H9 (cell line): ENCODE measurements around the gene TMEM145. TPM values are rescaled to one million over a fixed set of nuclear protein-coding genes. Genes with fewer than 3 reads are reported as not detected.

Experiments
- DNase-seq: peaks from one replicate; pipeline ENCODE4 v3.0.0-alpha.2; 2017
- H2AFZ ChIP-seq: one replicate; pipeline ENCODE4 v1.6.1; 2013; ENCODE audit warnings: mild to moderate bottlenecking, low read length, control low read depth, moderate library complexity
- H2AK5ac ChIP-seq: 2 replicates; pipeline ENCODE4 v1.6.1; 2013; ENCODE audit warnings: low read length, control low read depth, mixed read lengths; ENCODE audit not compliant: insufficient read length
- H2BK120ac ChIP-seq: one replicate; pipeline ENCODE4 v1.6.1; 2013; ENCODE audit warnings: low read depth, mild to moderate bottlenecking, low read length, control low read depth, inconsistent platforms; ENCODE audit not compliant: poor library complexity, severe bottlenecking
- H2BK12ac ChIP-seq: 2 replicates; pipeline ENCODE4 v1.6.1; 2013; ENCODE audit warnings: low read length, control low read depth, mixed read lengths, low read depth; ENCODE audit not compliant: insufficient read length
- H2BK15ac ChIP-seq: 2 replicates; pipeline ENCODE4 v1.6.1; 2013; ENCODE audit warnings: low read depth, low read length, control low read depth
- H2BK20ac ChIP-seq: one replicate; pipeline ENCODE4 v1.6.1; 2013; ENCODE audit warnings: low read depth, mild to moderate bottlenecking, low read length, control low read depth, inconsistent platforms; ENCODE audit not compliant: poor library complexity, severe bottlenecking
- H2BK5ac ChIP-seq: 2 replicates; pipeline ENCODE4 v1.6.1; 2013; ENCODE audit warnings: low read length, control low read depth, mixed read lengths; ENCODE audit not compliant: insufficient read length
- H3K14ac ChIP-seq: 2 replicates; pipeline ENCODE4 v1.6.1; 2013; ENCODE audit warnings: low read length, control low read depth; ENCODE audit not compliant: insufficient read depth
- H3K18ac ChIP-seq: 2 replicates; pipeline ENCODE4 v1.6.1; 2013; ENCODE audit warnings: low read depth, mild to moderate bottlenecking, mixed read lengths, low read length, control low read depth; ENCODE audit not compliant: insufficient read length
- H3K23ac ChIP-seq: 2 replicates; pipeline ENCODE4 v1.6.1; 2013; ENCODE audit warnings: low read length, control low read depth, mixed read lengths, low read depth; ENCODE audit not compliant: insufficient read length
- H3K23me2 ChIP-seq: 2 replicates; pipeline ENCODE4 v1.6.1; 2013; ENCODE audit warnings: low read depth, mild to moderate bottlenecking, mixed read lengths, low read length, control low read depth; ENCODE audit not compliant: insufficient read length, poor library complexity, severe bottlenecking
- H3K27ac ChIP-seq: 2 replicates; pipeline ENCODE4 v1.5.1; 2013; ENCODE audit warnings: low read length, control low read depth, mixed read lengths, low read depth; ENCODE audit not compliant: insufficient read length
- H3K27me3 ChIP-seq: 2 replicates; pipeline ENCODE4 v1.6.1; 2013; ENCODE audit warnings: low read length, control low read depth, inconsistent platforms; ENCODE audit not compliant: insufficient read depth
- H3K4ac ChIP-seq: 2 replicates; pipeline ENCODE4 v1.6.1; 2013; ENCODE audit warnings: low read depth, mild to moderate bottlenecking, control low read depth, inconsistent platforms, low read length, moderate library complexity
- H3K4me1 ChIP-seq: 2 replicates; pipeline ENCODE4 v1.6.1; 2013; ENCODE audit warnings: low read length, control low read depth, inconsistent platforms; ENCODE audit not compliant: insufficient read depth
- H3K4me2 ChIP-seq: 2 replicates; pipeline ENCODE4 v1.6.1; 2013; ENCODE audit warnings: low read length, control low read depth, mixed read lengths; ENCODE audit not compliant: insufficient read length, insufficient read depth
- H3K56ac ChIP-seq: 2 replicates; pipeline ENCODE4 v1.6.1; 2013; ENCODE audit warnings: low read depth, mild to moderate bottlenecking, mixed read lengths, low read length, control low read depth; ENCODE audit not compliant: insufficient read length
- H3K79me1 ChIP-seq: 2 replicates; pipeline ENCODE4 v1.6.1; 2013; ENCODE audit warnings: low read depth, mild to moderate bottlenecking, moderate library complexity, low read length, control low read depth, inconsistent platforms; ENCODE audit not compliant: insufficient read depth, poor library complexity, severe bottlenecking
- H3K79me2 ChIP-seq: 2 replicates; pipeline ENCODE4 v1.6.1; 2013; ENCODE audit warnings: low read length, control low read depth, inconsistent platforms; ENCODE audit not compliant: insufficient read depth
- H3K9ac ChIP-seq: 2 replicates; pipeline ENCODE4 v1.6.1; 2013; ENCODE audit warnings: low read length, control low read depth, mixed read lengths; ENCODE audit not compliant: insufficient read length; ENCODE audit errors: extremely low read depth
- H3K9me3 ChIP-seq: one replicate; pipeline ENCODE4 v1.6.1; 2013; ENCODE audit warnings: low read depth, low read length, inconsistent platforms; ENCODE audit not compliant: control insufficient read depth
- H3T11ph ChIP-seq: one replicate; pipeline ENCODE4 v1.6.1; 2013; ENCODE audit warnings: mild to moderate bottlenecking, low read length, control low read depth, inconsistent platforms
- H4K20me1 ChIP-seq: one replicate; pipeline ENCODE4 v1.6.1; 2013; ENCODE audit not compliant: control insufficient read depth, insufficient read length, insufficient read depth
- H4K5ac ChIP-seq: 2 replicates; pipeline ENCODE4 v1.6.1; 2013; ENCODE audit warnings: low read depth, mild to moderate bottlenecking, mixed read lengths, low read length, control low read depth; ENCODE audit not compliant: insufficient read length
- H4K8ac ChIP-seq: replicated peaks from 2 replicates; pipeline ENCODE4 v1.6.1; 2013; ENCODE audit warnings: low read length, control low read depth, mixed read lengths, low read depth; ENCODE audit not compliant: insufficient read length
- H4K91ac ChIP-seq: 2 replicates; pipeline ENCODE4 v1.6.1; 2013; ENCODE audit warnings: low read depth, mild to moderate bottlenecking, moderate library complexity, mixed read lengths, low read length, control low read depth; ENCODE audit not compliant: insufficient read length
- H3K27ac Mint-ChIP-seq, 3 experiments: 2 replicates in 2 of 3; 3 replicates in 1 of 3; pipeline ENCODE4 v1.8.0; 2020 to 2021; ENCODE audit warnings: mixed read lengths in 3 of 3, mild to moderate bottlenecking in 1 of 3, moderate library complexity in 1 of 3
- H3K27me3 Mint-ChIP-seq: 2 replicates; pipeline ENCODE4 v1.8.0; 2021; ENCODE audit warnings: low read depth, mild to moderate bottlenecking, moderate library complexity, mixed read lengths
- H3K36me3 Mint-ChIP-seq, 3 experiments: 2 replicates in 2 of 3; 3 replicates in 1 of 3; pipeline ENCODE4 v1.8.0; 2020 to 2021; ENCODE audit warnings: low read depth in 3 of 3, mixed read lengths in 3 of 3; ENCODE audit not compliant: insufficient read depth in 1 of 3
- H3K4me1 Mint-ChIP-seq, 2 experiments: 2 replicates each; pipeline ENCODE4 v1.8.0; 2020; ENCODE audit warnings: mixed read lengths in 2 of 2
- H3K4me3 Mint-ChIP-seq, 2 experiments: 2 replicates in 1 of 2; 3 replicates in 1 of 2; pipeline ENCODE4 v1.8.0; 2020 to 2021; ENCODE audit warnings: mild to moderate bottlenecking in 2 of 2, mixed read lengths in 2 of 2, moderate library complexity in 1 of 2
- H3K9me3 Mint-ChIP-seq, 2 experiments: 2 replicates in 1 of 2; 3 replicates in 1 of 2; pipeline ENCODE4 v1.8.0; 2020; ENCODE audit warnings: mild to moderate bottlenecking in 2 of 2, mixed read lengths in 2 of 2, moderate library complexity in 1 of 2
- WGBS: extraction: QIAGEN DNeasy Blood & Tissue Kit; methylation state at CpG from one replicate; pipeline ENCODE4 v1.1.7; 2013; ENCODE audit warnings: missing lambda C conversion rate, low lambda C conversion rate, mixed read lengths; ENCODE audit not compliant: insufficient read length; ENCODE audit errors: extremely low coverage; 5-methylcytosine and 5-hydroxymethylcytosine counted together
- total RNA-seq: library from RNA; stranded (reverse); gene quantifications from 2 replicates; pipeline ENCODE4 v1.2.1, GENCODE V29; 2021
- TF ChIP-seq, protein P1 (sequence below): fragments of 200-600 bp; sonication (generic); conservative IDR thresholded peaks from 3 replicates; pipeline ENCODE4 v1.8.0; 2021; ENCODE audit warnings: antibody characterized with exemption, mild to moderate bottlenecking

Gene TMEM145
- total RNA-seq, 1 experiment from 2014 or later: 4.5 TPM

DNA sequence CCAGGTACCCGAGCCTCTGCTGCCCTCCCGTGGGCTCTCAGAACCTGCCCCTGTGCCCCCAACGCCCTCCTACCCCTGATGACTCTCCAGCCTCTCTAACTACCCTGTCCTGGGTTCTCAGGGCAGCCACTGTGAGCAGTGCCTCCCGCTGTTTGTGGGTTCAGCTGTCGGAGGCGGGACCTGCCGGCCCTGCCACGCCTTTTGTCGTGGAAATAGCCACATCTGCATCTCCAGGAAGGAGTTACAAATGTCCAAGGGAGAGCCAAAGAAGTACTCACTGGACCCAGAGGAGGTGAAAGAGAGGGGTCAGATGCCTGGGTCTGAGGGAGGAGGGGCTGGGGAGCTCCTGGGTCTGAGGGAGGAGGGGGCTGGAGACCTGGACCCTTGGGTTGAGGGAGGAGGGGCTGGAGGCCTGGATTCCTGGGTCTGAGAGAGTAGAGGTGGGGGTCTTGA, 57.0 kb downstream of the TMEM145 start:
- no CpG with 5 or more reads among the region's 9 CpGs for WGBS
- H3K27ac Mint-ChIP-seq: peak overlapping the region; percentile 75 to 95 (median 95); a peak in 5 of 7 replicates
- H3K9me3 ChIP-seq: no peaks in the 10 kb centered on the region

More for the DNA sequence above, 57.0 kb downstream of the TMEM145 start:
- Histone ChIP-seq H3K56ac (no peak overlapping the region), H2BK12ac (no peak overlapping the region), H3K27ac (no peak overlapping the region), H2AFZ (no peak overlapping the region), H2BK120ac (no peak overlapping the region), H3K18ac (no peak overlapping the region), H3K79me2 (no peaks in the 10 kb centered on the region), H4K20me1 (no peaks in the 10 kb centered on the region), H4K91ac (no peak overlapping the region), H4K8ac (no peak overlapping the region), H3K4me2 (peak overlapping the region; percentile 36), H2AK5ac (no peak overlapping the region), H4K5ac (no peak overlapping the region), H3K23me2 (peaks cover 3% of the 10 kb centered on the region), H2BK15ac (no peak overlapping the region), H3K79me1 (no peaks in the 10 kb centered on the region), H2BK5ac (no peak overlapping the region), H3K23ac (no peak overlapping the region), H3K4ac (no peak overlapping the region), H3K14ac (no peak overlapping the region), H3T11ph (no peak overlapping the region), H3K4me1 (peaks cover 5% of the 10 kb centered on the region; the same call in 1 of the 2 replicates), H2BK20ac (no peak overlapping the region), H3K9ac (no peak overlapping the region), H3K27me3 (no peaks in the 10 kb centered on the region)
- H3K36me3 Mint-ChIP-seq: peaks cover 23 to 40% (median 34%) of the 10 kb centered on the region in 3 experiments
- peaks cover 1% of the 10 kb centered on the region; the same call in 1 of the 2 replicates for H3K27me3 Mint-ChIP-seq
- TF ChIP-seq, protein P1, sequence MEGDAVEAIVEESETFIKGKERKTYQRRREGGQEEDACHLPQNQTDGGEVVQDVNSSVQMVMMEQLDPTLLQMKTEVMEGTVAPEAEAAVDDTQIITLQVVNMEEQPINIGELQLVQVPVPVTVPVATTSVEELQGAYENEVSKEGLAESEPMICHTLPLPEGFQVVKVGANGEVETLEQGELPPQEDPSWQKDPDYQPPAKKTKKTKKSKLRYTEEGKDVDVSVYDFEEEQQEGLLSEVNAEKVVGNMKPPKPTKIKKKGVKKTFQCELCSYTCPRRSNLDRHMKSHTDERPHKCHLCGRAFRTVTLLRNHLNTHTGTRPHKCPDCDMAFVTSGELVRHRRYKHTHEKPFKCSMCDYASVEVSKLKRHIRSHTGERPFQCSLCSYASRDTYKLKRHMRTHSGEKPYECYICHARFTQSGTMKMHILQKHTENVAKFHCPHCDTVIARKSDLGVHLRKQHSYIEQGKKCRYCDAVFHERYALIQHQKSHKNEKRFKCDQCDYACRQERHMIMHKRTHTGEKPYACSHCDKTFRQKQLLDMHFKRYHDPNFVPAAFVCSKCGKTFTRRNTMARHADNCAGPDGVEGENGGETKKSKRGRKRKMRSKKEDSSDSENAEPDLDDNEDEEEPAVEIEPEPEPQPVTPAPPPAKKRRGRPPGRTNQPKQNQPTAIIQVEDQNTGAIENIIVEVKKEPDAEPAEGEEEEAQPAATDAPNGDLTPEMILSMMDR: peak; percentile 62
- peak; percentile 92 for DNase-seq
- peak overlapping the region; percentile 30 to 35; a peak in 4 of 5 replicates for H3K4me3 Mint-ChIP-seq
- H3K4me1 Mint-ChIP-seq: peaks cover 36 to 48% of the 10 kb centered on the region in 2 experiments
- H3K9me3 Mint-ChIP-seq: peaks cover 3 to 4% of the 10 kb centered on the region in 2 experiments; a peak in 3 of 5 replicates
